Heart right ventricle (tissue), 16 donors: Measurements from ENCODE around the gene RPL6. TPM values are rescaled to one million over a fixed set of nuclear protein-coding genes. Genes with fewer than 3 reads are reported as not detected.
A peak's percentile ranks its signal among the peaks of the same experiment; 100 is the strongest.

ENCODE experiments used
- ATAC-seq, 8 donors: fragments of 200-7000 bp; cut with Tn5 transposase; one replicate each; pipeline ENCODE4 v1.9.1; 2020; ENCODE audit warnings: mild to moderate bottlenecking in 8 of 8, moderate library complexity in 8 of 8, moderate number of reproducible peaks in 1 of 8
- DNase-seq, 2 donors: peaks; one replicate each; pipeline ENCODE4 v3.0.0-alpha.2; 2020
- H3K27ac ChIP-seq, 10 donors: fragments of 200-600 bp; sonication (generic) in 2 of 10; one replicate each; pipeline versions ENCODE4 v1.5.0 to v1.8.0; 2020 to 2022; ENCODE audit warnings: mild to moderate bottlenecking in 3 of 10
- H3K27me3 ChIP-seq, 7 donors: fragments of 200-600 bp; one replicate each; pipeline ENCODE4 v1.8.0; 2021 to 2022; ENCODE audit warnings: mild to moderate bottlenecking in 2 of 7
- H3K36me3 ChIP-seq, 9 donors: fragments of 200-600 bp; sonication (generic) in 1 of 9; one replicate each; pipeline versions ENCODE4 v1.5.0 to v1.8.0; 2020 to 2022; ENCODE audit warnings: mild to moderate bottlenecking in 2 of 9
- H3K4me1 ChIP-seq, 9 donors: fragments of 200-600 bp; sonication (generic) in 1 of 9; one replicate each; pipeline versions ENCODE4 v1.5.0 to v1.8.0; 2020 to 2022; ENCODE audit warnings: mild to moderate bottlenecking in 4 of 9
- H3K4me3 ChIP-seq, 10 donors: fragments of 200-600 bp; sonication (generic) in 2 of 10; one replicate each; pipeline versions ENCODE4 v1.5.0 to v1.8.0; 2020 to 2022; ENCODE audit warnings: mild to moderate bottlenecking in 7 of 10, moderate library complexity in 2 of 10
- H3K9me3 ChIP-seq, 11 donors: fragments of 200-600 bp in 10 of 11; sonication (generic) in 2 of 11; one replicate each; pipeline versions ENCODE4 v1.5.0 to v1.8.0; 2013 to 2022; ENCODE audit warnings: mild to moderate bottlenecking in 2 of 11, control low read depth in 1 of 11, moderate library complexity in 1 of 11
- CTCF ChIP-seq, 9 donors: fragments of 200-600 bp; sonication (generic) in 2 of 9; IDR thresholded peaks; one replicate each; pipeline versions ENCODE4 v1.5.0 to v1.8.0; 2021 to 2022; ENCODE audit warnings: antibody characterized with exemption in 9 of 9, mild to moderate bottlenecking in 5 of 9, moderate library complexity in 1 of 9
- WGBS, 2 donors: extraction: QIAGEN DNeasy Blood & Tissue Kit; methylation state at CpG; one replicate each; pipeline ENCODE4 v1.1.7; 2013; ENCODE audit warnings: inconsistent platforms in 1 of 2; 5-methylcytosine and 5-hydroxymethylcytosine counted together
- intact Hi-C, 10 donors: fragments of 100-400 bp; cut with DNase I; formaldehyde crosslinking; loops; one replicate each; pipeline versions ENCODE4 v1.11.1 to v1.14.2; 2022
- polyA plus RNA-seq, 2 donors: library from polyadenylated mRNA; stranded (reverse); fragments of 200-250 nt; gene quantifications; one replicate each; pipeline ENCODE4 v1.2.3, GENCODE V29; 2013
- total RNA-seq, 10 donors: library from RNA; stranded (reverse); fragmentation: NEBNext Ultra II Directional in 3 of 10; extraction: Animal tissue kit (Norgen Biotek cat#: 25700) in 3 of 10; gene quantifications; one replicate each; pipeline versions ENCODE4 v1.2.1 to v1.2.4, GENCODE V29; 2021 to 2023
- donor health status: Arrhythmogenic right ventricular cardiomyopathy.
- donor health status: ischemic (EF 13 %, LVEDD 7.1; RV severe dilation, severe dysfunction).
- donor health status: healthy with polysubstance abuse.
- donor health status: DM: no; HTN: yes; CAD: no.
- donor health status: DM: no; HTN: no; CAD: no.
- donor health status: ischemic (EF 25% LVEDD 6.9; RV normal size, moderate dysfunction).
- donor health status: ischemic (EF 25% LVEDD 5.7; RV mildly dilated, moderate dysfunction).
- donor health status: healthy.
- donor health status: DM: yes; HTN: yes; CAD: no.
- donor health status: Ischemic cardiomyopathy.
- donor health status: ischemic (EF 35%, LVEDD 5.7; RV mildly dilated, moderate dysfunction).
- donor health status: nonischemic (EF 11% LVEDD 7.7; RV severe dilation, severe dysfunction).
- donor health status: DM: yes; HTN: yes; CAD: no.
- donor health status: PGD.
- donor health status: ischemic (EF 29% LVEDD 5.4; RV normal size, mild dysfunction).
- donor health status: nonischemic (EF 23%, LVEDD 6.1; RV moderate dilation, normal function).

Gene RPL6
- total and polyA plus RNA-seq, 12 donors: 564 to 1,749 (median 624) TPM

- no peaks in the 10 kb centered on the region for H3K36me3 ChIP-seq
- H3K9me3 ChIP-seq: no peaks in the 10 kb centered on the region
- H3K27me3 ChIP-seq: no peaks in the 10 kb centered on the region
- ATAC-seq: peak in 4 of 8 donors; percentile 3 to 48 (median 14)
- peaks cover 0 to 23% (median 20%) of the 10 kb centered on the region in 9 donors for H3K4me1 ChIP-seq
- no peak for TF ChIP-seq CTCF (IDR thresholded peaks at IDR 0.05)
- DNase-seq: peak; percentile 12 to 15
- H3K4me3 ChIP-seq: peak overlapping the region; percentile 63 to 99 (median 92)
- intact Hi-C loops: loop anchor here in 9 of 10 donors (5.0 to 10.0 kb wide), 7 partner anchors 77 to 187 kb away; no protein-coding TSS in a partner anchor
- peak overlapping the region; percentile 76 to 93 (median 88) for H3K27ac ChIP-seq
- 1 to 42% methylated on average over 14 to 33 of the region's 33 CpGs for WGBS, 2 donors
Observed at GRCh38 chr12:112381406-112381882, 28.0 kb downstream of the RPL6 start.

DNA sequence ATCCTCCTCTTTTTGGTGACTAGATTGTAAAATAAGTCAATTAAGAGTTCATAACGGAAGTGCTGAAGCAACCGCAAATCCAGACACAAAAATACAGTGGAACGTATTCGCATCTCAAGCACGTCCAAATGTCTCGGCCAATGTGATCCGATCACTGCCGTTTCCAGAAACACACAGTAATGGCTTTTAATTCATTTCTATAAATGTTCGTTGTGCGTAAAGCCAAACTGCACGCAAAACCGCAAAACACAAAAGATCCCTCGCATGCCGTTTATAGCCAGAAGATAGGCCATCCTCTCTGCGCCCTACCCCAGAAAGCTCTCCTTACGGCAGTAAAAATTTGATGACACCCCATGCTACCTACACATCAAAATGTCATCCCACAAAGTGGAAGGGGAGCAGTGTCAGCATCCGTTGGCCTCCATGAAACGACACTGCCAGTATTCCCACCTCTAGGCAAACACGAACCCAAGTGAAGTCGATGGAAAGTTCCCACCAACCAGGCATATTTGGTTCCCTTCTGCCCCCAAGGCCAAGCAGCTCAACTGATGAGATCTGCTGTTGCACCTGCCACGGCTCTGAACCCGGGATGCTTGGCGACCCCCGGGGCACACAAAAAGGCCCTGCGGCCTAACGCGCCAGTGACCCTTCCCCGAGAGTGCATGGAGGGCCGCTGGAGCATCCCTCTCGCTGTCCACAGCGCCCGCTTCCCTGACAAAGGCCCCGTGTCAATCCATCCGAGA, 28.6 kb downstream of the RPL6 start:
- Histone ChIP-seq H3K27ac (peak overlapping the region in 7 of 10 donors; percentile 78 to 93 (median 90)), H3K27me3 (no peaks in the 10 kb centered on the region), H3K9me3 (no peaks in the 10 kb centered on the region), H3K4me3 (peak overlapping the region; percentile 63 to 99 (median 92)), H3K4me1 (peaks cover 0 to 23% (median 20%) of the 10 kb centered on the region in 9 donors), H3K36me3 (no peaks in the 10 kb centered on the region)
- ATAC-seq: no peak
- intact Hi-C loops: loop anchor here in 9 of 10 donors (5.0 to 10.0 kb wide), 7 partner anchors 76 to 186 kb away; no protein-coding TSS in a partner anchor
- peak in 1 of 2 donors; percentile 10 for DNase-seq
- TF ChIP-seq CTCF (IDR thresholded peaks at IDR 0.05): no peak
- 51 to 68% methylated on average over 34 of the region's 34 CpGs for WGBS, 2 donors

- 83 to 86% methylated on average over 5 of the region's 5 CpGs for WGBS, 2 donors
- no peak overlapping the region for H3K27ac ChIP-seq
- no peak for TF ChIP-seq CTCF (IDR thresholded peaks at IDR 0.05)
Observed at GRCh38 chr12:112375105-112375504, 34.3 kb downstream of the RPL6 start.

GRCh38 chr12:112374166-112374740, 35.2 kb downstream of the RPL6 start:
- no peaks in the 10 kb centered on the region for H3K27me3 ChIP-seq
- H3K27ac ChIP-seq: no peak overlapping the region
- intact Hi-C loops: no loop called here
- peaks cover 0 to 23% (median 4%) of the 10 kb centered on the region in 9 donors for H3K4me1 ChIP-seq
- peaks cover 0 to 6% (median 0%) of the 10 kb centered on the region in 9 donors for H3K36me3 ChIP-seq
- H3K4me3 ChIP-seq: no peak overlapping the region
- peaks cover 0 to 5% (median 0%) of the 10 kb centered on the region in 11 donors for H3K9me3 ChIP-seq
- no peak for TF ChIP-seq CTCF (IDR thresholded peaks at IDR 0.05)
- DNase-seq (no peak), ATAC-seq (no peak)
- 84 to 86% methylated on average over 3 of the region's 3 CpGs for WGBS, 2 donors

More at GRCh38 chr12:112375105-112375504, 34.3 kb downstream of the RPL6 start:
- DNase-seq: no peak
- ATAC-seq: no peak
- Histone ChIP-seq H3K4me1 (peaks cover 0 to 27% (median 5%) of the 10 kb centered on the region in 9 donors), H3K27me3 (no peaks in the 10 kb centered on the region), H3K36me3 (peaks cover 0 to 6% (median 0%) of the 10 kb centered on the region in 9 donors), H3K9me3 (peaks cover 0 to 5% (median 0%) of the 10 kb centered on the region in 11 donors), H3K4me3 (no peak overlapping the region)
- intact Hi-C loops: no loop called here
